A172 (cell line): Measurements from ENCODE around the gene NR2F6. TPM values are rescaled to one million over a fixed set of nuclear protein-coding genes. Genes with fewer than 3 reads are reported as not detected.

Experiments used
- total RNA-seq: library from RNA; depleted of rRNA; stranded (reverse); fragments of >200 nt; shearing (Covaris generic); gene quantifications from 2 replicates; pipeline ENCODE4 v1.2.3, GENCODE V29; 2014; rRNA removed

Gene NR2F6
- total RNA-seq, 1 experiment from 2014 or later, result 54.5 TPM

Other genes starting within 250 kb of the NR2F6 start
- gene CPAMD8, start 219.1 kb downstream of the NR2F6 start, total RNA-seq, result not detected in 2 replicates
- gene HAUS8, start 170.5 kb downstream of the NR2F6 start, total RNA-seq, result 22.2 and 26.7 TPM in 2 replicates
- 37.6 and 43.8 TPM in 2 replicates for gene MYO9B, start 170.1 kb downstream of the NR2F6 start, total RNA-seq
- gene USE1, start 30.6 kb downstream of the NR2F6 start, total RNA-seq, result 16.1 and 21.2 TPM in 2 replicates
- gene OCEL1, start 19.7 kb downstream of the NR2F6 start, total RNA-seq, result 3.1 and 4.7 TPM in 2 replicates
- not detected in 2 replicates for gene USHBP1, start 18.8 kb upstream of the NR2F6 start, total RNA-seq
- gene BABAM1, start 21.5 kb upstream of the NR2F6 start, total RNA-seq, result 161 and 209 TPM in 2 replicates
- 0.24 and 0.60 TPM in 2 replicates for gene ANKLE1, start 36.0 kb upstream of the NR2F6 start, total RNA-seq
- gene ABHD8, start 57.5 kb upstream of the NR2F6 start, total RNA-seq, result 20.7 and 31.1 TPM in 2 replicates
- gene MRPL34, start 60.0 kb upstream of the NR2F6 start, total RNA-seq, result 79.1 and 183 TPM in 2 replicates
- 89.1 and 104 TPM in 2 replicates for gene DDA1, start 63.6 kb upstream of the NR2F6 start, total RNA-seq
- gene ANO8, start 88.9 kb upstream of the NR2F6 start, total RNA-seq, result 4.2 and 5.1 TPM in 2 replicates
- 21.5 and 24.0 TPM in 2 replicates for gene GTPBP3, start 91.6 kb upstream of the NR2F6 start, total RNA-seq
- not detected in 2 replicates for gene PLVAP, start 131.4 kb upstream of the NR2F6 start, total RNA-seq
- gene CCDC194, start 148.3 kb upstream of the NR2F6 start, total RNA-seq, result not detected in 2 replicates
- 0.29 and 1.7 TPM in 2 replicates for gene BST2, start 159.7 kb upstream of the NR2F6 start, total RNA-seq
- 105 and 141 TPM in 2 replicates for gene MVB12A, start 174.1 kb upstream of the NR2F6 start, total RNA-seq
- gene TMEM221, start 202.7 kb upstream of the NR2F6 start, total RNA-seq, result 0.07 TPM in 1 of 2 replicates, not detected in the other
- not detected in 2 replicates for gene NXNL1, start 215.0 kb upstream of the NR2F6 start, total RNA-seq
- gene SLC27A1, start 224.6 kb upstream of the NR2F6 start, total RNA-seq, result 14.9 and 16.7 TPM in 2 replicates